B cell (primary cell): ENCODE results near the gene TLX2. TPM values are rescaled to one million over a fixed set of nuclear protein-coding genes. Genes with fewer than 3 reads are reported as not detected.

Experiments used
- ATAC-seq: fragments of 200-7000 bp; cut with Tn5 transposase; one replicate; pipeline ENCODE4 v1.10.0; 2021; ENCODE audit warnings: low read depth, mild to moderate bottlenecking, moderate number of reproducible peaks, moderate library complexity
- CTCF ChIA-PET: fragments of 350-600 bp; sonication (Branson Sonifier 250); formaldehyde crosslinking; loops from one replicate; lab custom pipeline; 2021; ENCODE audit warnings: antibody characterized with exemption, inconsistent platforms; lab: Charles Lee
- POLR2A ChIA-PET: fragments of 350-600 bp; sonication (Branson Sonifier 250); formaldehyde crosslinking; loops from one replicate; lab custom pipeline; 2021; ENCODE audit warnings: antibody characterized with exemption; lab: Charles Lee
- DNase-seq: peaks from one replicate; pipeline ENCODE4 v3.0.0; 2013
- H2AFZ ChIP-seq: 2 replicates; pipeline ENCODE4 v1.6.1; 2012; ENCODE audit warnings: mild to moderate bottlenecking, low read depth, low read length; ENCODE audit not compliant: insufficient read depth, poor library complexity, severe bottlenecking
- H3K27ac ChIP-seq, 2 donors: 1 replicate in 1 of 2; 2 replicates in 1 of 2; pipeline ENCODE4 v1.5.1; 2012 to 2013; ENCODE audit warnings: low read length in 2 of 2, mild to moderate bottlenecking in 2 of 2, moderate library complexity in 1 of 2
- H3K27me3 ChIP-seq, 4 experiments: fragments of 200-600 bp in 1 of 4; sonication (generic) in 1 of 4; replicated peaks in 1 of 4; 1 replicate in 2 of 4; 2 replicates in 2 of 4; pipeline versions ENCODE4 v1.6.1 to v1.7.0; 2013 to 2016; ENCODE audit warnings: low read length in 3 of 4, mild to moderate bottlenecking in 2 of 4, mixed read lengths in 1 of 4, moderate library complexity in 1 of 4; ENCODE audit not compliant: insufficient read depth in 4 of 4, control insufficient read depth in 3 of 4; ENCODE audit errors: control extremely low read depth in 1 of 4
- H3K36me3 ChIP-seq, 2 experiments: replicated peaks in 1 of 2; 1 replicate in 1 of 2; 2 replicates in 1 of 2; pipeline versions ENCODE4 v1.6.1 to v1.7.1; 2013; ENCODE audit warnings: low read length in 1 of 2; ENCODE audit not compliant: insufficient read depth in 2 of 2, control insufficient read depth in 1 of 2; ENCODE audit errors: control extremely low read depth in 1 of 2, extremely low read depth in 1 of 2
- H3K4me1 ChIP-seq, 2 donors: fragments of 200-600 bp in 1 of 2; sonication (generic) in 1 of 2; 1 replicate in 1 of 2; 2 replicates in 1 of 2; pipeline versions ENCODE4 v1.5.1 to v1.6.1; 2013 to 2017; ENCODE audit warnings: low read length in 2 of 2; ENCODE audit not compliant: control insufficient read depth in 2 of 2, insufficient read depth in 2 of 2
- H3K4me2 ChIP-seq: replicated peaks from 2 replicates; pipeline ENCODE3; 2012; ENCODE audit warnings: mild to moderate bottlenecking, low read depth, low read length; ENCODE audit not compliant: poor library complexity, severe bottlenecking
- H3K4me3 ChIP-seq, 5 experiments: fragments of 200-600 bp in 1 of 5; sonication (generic) in 1 of 5; 1 replicate in 3 of 5; 2 replicates in 2 of 5; pipeline versions ENCODE4 v1.5.1 to v1.7.0; 2011 to 2016; ENCODE audit warnings: low read length in 4 of 5, mild to moderate bottlenecking in 4 of 5, low read depth in 2 of 5, control low read depth in 1 of 5, moderate library complexity in 1 of 5; ENCODE audit not compliant: insufficient read depth in 1 of 5; ENCODE audit errors: control extremely low read depth in 1 of 5, extremely low read depth in 1 of 5
- H3K79me2 ChIP-seq: fragments of 200-600 bp; sonication (generic); one replicate; pipeline ENCODE4 v1.6.0; 2016; ENCODE audit warnings: low read length; ENCODE audit not compliant: control insufficient read depth, insufficient read depth
- H3K9ac ChIP-seq: fragments of 200-600 bp; sonication (generic); 2 replicates; pipeline ENCODE4 v1.6.1; 2017; ENCODE audit warnings: mild to moderate bottlenecking, low read length, moderate library complexity
- H3K9me3 ChIP-seq, 3 donors: one replicate each; pipeline versions ENCODE4 v1.6.1 to v1.7.1; 2013; ENCODE audit warnings: low read length in 2 of 3; ENCODE audit not compliant: control insufficient read depth in 2 of 3, insufficient read depth in 1 of 3; ENCODE audit errors: control extremely low read depth in 1 of 3
- H4K20me1 ChIP-seq: 2 replicates; pipeline ENCODE4 v1.6.0; 2012; ENCODE audit warnings: mild to moderate bottlenecking, low read length; ENCODE audit not compliant: insufficient read depth, control insufficient read depth, poor library complexity, severe bottlenecking
- H3K27ac Mint-ChIP-seq: one replicate; pipeline ENCODE4 v1.8.0; 2021; ENCODE audit warnings: mixed read lengths
- H3K27me3 Mint-ChIP-seq: one replicate; pipeline ENCODE4 v1.8.0; 2021; ENCODE audit warnings: mixed read lengths
- H3K4me1 Mint-ChIP-seq: one replicate; pipeline ENCODE4 v1.8.0; 2021; ENCODE audit warnings: mixed read lengths
- H3K4me3 Mint-ChIP-seq: one replicate; pipeline ENCODE4 v1.8.0; 2021; ENCODE audit warnings: mixed read lengths
- H3K9me3 Mint-ChIP-seq: one replicate; pipeline ENCODE4 v1.8.0; 2022; ENCODE audit warnings: mixed read lengths; ENCODE audit not compliant: insufficient read depth
- CTCF ChIP-seq: fragments of 200-600 bp; IDR thresholded peaks from one replicate; pipeline ENCODE4 v1.8.0; 2022; ENCODE audit warnings: antibody characterized with exemption, mild to moderate bottlenecking
- EZH2 ChIP-seq: IDR thresholded peaks from 2 replicates; pipeline ENCODE4 v1.6.1; 2012; ENCODE audit warnings: borderline replicate concordance, low read depth, mild to moderate bottlenecking, moderate library complexity, low read length; ENCODE audit not compliant: insufficient read depth, poor library complexity, severe bottlenecking
- WGBS: methylation state at CpG from one replicate; pipeline ENCODE4 v1.1.5; 2013; ENCODE audit warnings: missing lambda C conversion rate; ENCODE audit not compliant: insufficient coverage; 5-methylcytosine and 5-hydroxymethylcytosine counted together
- intact Hi-C: fragments of 100-400 bp; cut with micrococcal nuclease; formaldehyde crosslinking; loops from one replicate; pipeline ENCODE4 v1.10.0; 2022
- polyA plus RNA-seq: library from polyadenylated mRNA; depleted of rRNA; stranded (reverse); fragments of >200 nt; gene quantifications from 2 replicates; pipeline ENCODE4 v1.2.3, GENCODE V29; 2012
- total RNA-seq, 2 donors: library from RNA; stranded (reverse); fragments of 120-200 nt in 1 of 2; gene quantifications; 1 replicate in 1 of 2; 2 replicates in 1 of 2; pipeline versions ENCODE4 v1.2.3 to v1.2.4, GENCODE V29; 2013 to 2022

TLX2 gene
- total and polyA plus RNA-seq, 2 donors (not counting 1 experiment from before 2014, with no cell fraction given), result 0.06 TPM; not detected in 1

- Mint-ChIP-seq H3K4me3 (peak overlapping the region; percentile 86), H3K9me3 (no peaks in the 10 kb centered on the region), H3K27ac (no peak overlapping the region), H3K4me1 (peaks cover 67% of the 10 kb centered on the region), H3K27me3 (peaks cover 65% of the 10 kb centered on the region)
- intact Hi-C loops, result no loop called here
- POLR2A ChIA-PET, result interaction anchor here (1.5 kb wide), 1 partner anchor 19 kb away, joined by 8 read pairs; the partner anchor contains the start of genes CCDC142 and TTC31
- H3K4me1 ChIP-seq, result peaks cover 55 to 56% of the 10 kb centered on the region in 2 donors
- H3K36me3 ChIP-seq, result peaks cover 0 to 10% of the 10 kb centered on the region in 2 experiments
- no peaks in the 10 kb centered on the region for H4K20me1 ChIP-seq
- H2AFZ ChIP-seq, result no peak overlapping the region
- H3K4me2 ChIP-seq, result no peak overlapping the region
- H3K27me3 ChIP-seq, result peaks cover 0 to 89% (median 38%) of the 10 kb centered on the region in 4 experiments
- H3K9ac ChIP-seq, result no peak overlapping the region
- DNase-seq (no peak), ATAC-seq (no peak)
- peaks cover 2% of the 10 kb centered on the region for H3K79me2 ChIP-seq
- no peak for TF ChIP-seq EZH2
- no peak for TF ChIP-seq CTCF
- no peak overlapping the region for H3K4me3 ChIP-seq
- 80% methylated on average over 17 of the region's 18 CpGs for WGBS
- CTCF ChIA-PET, result interaction anchor here (0.8 to 3.0 kb wide), 7 partner anchors 8 to 87 kb away, joined by 3 to 16 read pairs (median 4); partner anchors contain the start of genes CCDC142 and TTC31
- no peak overlapping the region for H3K27ac ChIP-seq
- peaks cover 0 to 31% (median 0%) of the 10 kb centered on the region in 3 donors for H3K9me3 ChIP-seq
Observed at GRCh38 chr2:74501335-74502071, 12.7 kb upstream of the TLX2 start.
